ENCODE measurements around the gene SYT7.

DNA sequence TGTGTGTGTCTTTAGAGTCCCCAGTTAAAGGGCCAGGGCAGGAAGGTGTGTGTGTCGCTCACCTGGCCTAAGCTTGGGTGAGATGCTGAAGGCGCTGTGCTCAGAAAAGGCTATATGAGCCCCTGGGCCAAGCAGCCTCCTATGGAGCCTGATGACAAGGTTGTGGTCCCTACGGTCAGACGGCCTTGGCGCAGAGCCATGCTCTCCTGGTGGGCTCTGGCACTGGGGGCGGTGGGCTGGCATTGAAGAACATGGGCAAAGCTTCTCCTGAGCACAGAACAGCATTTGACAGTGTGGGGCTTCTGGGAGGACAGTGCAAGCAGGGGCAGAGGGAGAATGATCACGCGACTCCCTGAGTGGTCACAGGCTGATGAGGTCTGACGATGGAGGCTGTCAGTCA lies 83.0 kb downstream of the SYT7 start:
- TF ChIP-seq POLR2AphosphoS5 (IDR thresholded peaks at IDR 0.05; ENCODE audit: low read depth, low read length) (no peak), TCF7L2 (IDR thresholded peaks at IDR 0.05; ENCODE audit: low read depth, low read length) (no peak), CTCF (IDR thresholded peaks at IDR 0.05) (no peak), SIN3A (IDR thresholded peaks at IDR 0.05; ENCODE audit: borderline replicate concordance, insufficient read depth, low read depth, low read length) (no peak)
- TF ChIP-seq, protein P1, sequence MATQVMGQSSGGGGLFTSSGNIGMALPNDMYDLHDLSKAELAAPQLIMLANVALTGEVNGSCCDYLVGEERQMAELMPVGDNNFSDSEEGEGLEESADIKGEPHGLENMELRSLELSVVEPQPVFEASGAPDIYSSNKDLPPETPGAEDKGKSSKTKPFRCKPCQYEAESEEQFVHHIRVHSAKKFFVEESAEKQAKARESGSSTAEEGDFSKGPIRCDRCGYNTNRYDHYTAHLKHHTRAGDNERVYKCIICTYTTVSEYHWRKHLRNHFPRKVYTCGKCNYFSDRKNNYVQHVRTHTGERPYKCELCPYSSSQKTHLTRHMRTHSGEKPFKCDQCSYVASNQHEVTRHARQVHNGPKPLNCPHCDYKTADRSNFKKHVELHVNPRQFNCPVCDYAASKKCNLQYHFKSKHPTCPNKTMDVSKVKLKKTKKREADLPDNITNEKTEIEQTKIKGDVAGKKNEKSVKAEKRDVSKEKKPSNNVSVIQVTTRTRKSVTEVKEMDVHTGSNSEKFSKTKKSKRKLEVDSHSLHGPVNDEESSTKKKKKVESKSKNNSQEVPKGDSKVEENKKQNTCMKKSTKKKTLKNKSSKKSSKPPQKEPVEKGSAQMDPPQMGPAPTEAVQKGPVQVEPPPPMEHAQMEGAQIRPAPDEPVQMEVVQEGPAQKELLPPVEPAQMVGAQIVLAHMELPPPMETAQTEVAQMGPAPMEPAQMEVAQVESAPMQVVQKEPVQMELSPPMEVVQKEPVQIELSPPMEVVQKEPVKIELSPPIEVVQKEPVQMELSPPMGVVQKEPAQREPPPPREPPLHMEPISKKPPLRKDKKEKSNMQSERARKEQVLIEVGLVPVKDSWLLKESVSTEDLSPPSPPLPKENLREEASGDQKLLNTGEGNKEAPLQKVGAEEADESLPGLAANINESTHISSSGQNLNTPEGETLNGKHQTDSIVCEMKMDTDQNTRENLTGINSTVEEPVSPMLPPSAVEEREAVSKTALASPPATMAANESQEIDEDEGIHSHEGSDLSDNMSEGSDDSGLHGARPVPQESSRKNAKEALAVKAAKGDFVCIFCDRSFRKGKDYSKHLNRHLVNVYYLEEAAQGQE (IDR thresholded peaks at IDR 0.05; ENCODE audit: insufficient read depth in 1 of 2, low read depth in 2 of 2, low read length in 1 of 2) = no peak
